GM13976 (cell line): ENCODE data around the gene RAVER2.

Experiments
- DNase-seq: peaks from one replicate; pipeline ENCODE4 v3.0.0; 2012; ENCODE audit warnings: low spot score
- in situ Hi-C: fragments of 300-500 bp; cut with MboI; formaldehyde crosslinking; loops from one replicate; pipeline ENCODE4 v1.12.0; 2022; ENCODE audit warnings: low sequenced_read_pairs, mixed read lengths, inconsistent platforms; ENCODE audit not compliant: unreplicated experiment
- TF ChIP-seq, protein P1 (sequence below): IDR thresholded peaks from 2 replicates; pipeline ENCODE4 v1.5.1; 2012; ENCODE audit warnings: borderline replicate concordance, mild to moderate bottlenecking; ENCODE audit not compliant: insufficient read depth; ENCODE audit errors: extremely low read depth, missing control alignments, control extremely low read depth

RAVER2 gene

DNA sequence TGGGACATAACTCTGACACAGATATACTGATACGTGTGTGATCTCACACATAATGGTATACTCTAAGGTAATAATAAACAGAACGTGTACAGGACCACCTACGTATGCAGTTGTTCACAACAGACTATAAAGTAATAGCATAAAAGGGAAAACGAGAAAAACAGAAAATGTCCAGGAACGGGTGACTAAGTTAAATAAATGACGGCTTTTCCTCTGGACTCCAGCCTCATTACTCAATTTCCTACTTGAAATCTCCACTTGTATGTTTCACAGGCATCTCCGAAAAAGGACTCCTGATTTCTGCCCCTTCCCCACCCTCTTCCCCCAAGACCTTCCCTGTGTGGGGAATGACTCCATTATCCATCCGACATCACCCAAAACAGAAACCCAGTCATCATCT lies 126.4 kb downstream of the RAVER2 start:
- TF ChIP-seq, protein P1, sequence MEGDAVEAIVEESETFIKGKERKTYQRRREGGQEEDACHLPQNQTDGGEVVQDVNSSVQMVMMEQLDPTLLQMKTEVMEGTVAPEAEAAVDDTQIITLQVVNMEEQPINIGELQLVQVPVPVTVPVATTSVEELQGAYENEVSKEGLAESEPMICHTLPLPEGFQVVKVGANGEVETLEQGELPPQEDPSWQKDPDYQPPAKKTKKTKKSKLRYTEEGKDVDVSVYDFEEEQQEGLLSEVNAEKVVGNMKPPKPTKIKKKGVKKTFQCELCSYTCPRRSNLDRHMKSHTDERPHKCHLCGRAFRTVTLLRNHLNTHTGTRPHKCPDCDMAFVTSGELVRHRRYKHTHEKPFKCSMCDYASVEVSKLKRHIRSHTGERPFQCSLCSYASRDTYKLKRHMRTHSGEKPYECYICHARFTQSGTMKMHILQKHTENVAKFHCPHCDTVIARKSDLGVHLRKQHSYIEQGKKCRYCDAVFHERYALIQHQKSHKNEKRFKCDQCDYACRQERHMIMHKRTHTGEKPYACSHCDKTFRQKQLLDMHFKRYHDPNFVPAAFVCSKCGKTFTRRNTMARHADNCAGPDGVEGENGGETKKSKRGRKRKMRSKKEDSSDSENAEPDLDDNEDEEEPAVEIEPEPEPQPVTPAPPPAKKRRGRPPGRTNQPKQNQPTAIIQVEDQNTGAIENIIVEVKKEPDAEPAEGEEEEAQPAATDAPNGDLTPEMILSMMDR, result no peak
- in situ Hi-C loops, result no loop called here
- DNase-seq, result no peak

DNA sequence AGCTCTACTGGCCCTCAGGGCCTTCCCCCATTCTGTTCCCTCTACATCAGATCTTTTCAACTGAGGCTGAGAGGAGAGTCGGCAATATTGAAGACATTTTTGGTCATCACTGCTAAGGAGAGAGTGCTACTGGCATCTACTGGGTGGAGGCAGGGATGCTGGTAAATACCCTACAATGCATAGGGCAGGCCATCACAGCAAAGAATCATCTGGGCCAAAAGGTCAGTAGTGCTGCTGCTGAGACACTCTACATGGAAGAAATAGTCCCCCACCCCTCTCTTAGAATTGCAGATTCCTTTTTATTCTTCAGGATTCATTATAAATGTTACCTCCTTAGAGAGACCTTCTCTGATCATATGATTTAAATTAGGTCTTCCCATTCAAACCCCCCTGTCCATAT lies 127.2 kb downstream of the RAVER2 start:
- in situ Hi-C loops, result no loop called here
- no peak for DNase-seq
- TF ChIP-seq, protein P1, result no peak

DNA sequence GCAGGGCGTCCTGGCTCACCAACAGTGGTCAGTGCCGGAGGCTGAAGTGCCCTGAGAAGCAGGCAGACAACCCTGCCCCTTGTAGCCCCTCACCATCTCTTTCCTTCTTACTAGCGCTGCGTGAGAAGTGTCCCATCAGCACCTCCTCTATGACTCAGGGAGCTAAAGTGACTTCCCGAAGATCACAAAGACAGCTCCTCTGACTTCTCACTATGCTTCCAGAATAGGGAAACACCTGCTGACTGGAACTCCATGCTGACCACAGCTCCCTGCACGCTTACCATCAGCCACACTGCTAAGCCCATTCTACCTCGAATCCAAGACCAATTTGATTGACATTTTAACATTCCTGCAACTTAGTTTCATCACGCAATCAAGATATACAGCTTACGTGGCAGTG lies 128.7 kb downstream of the RAVER2 start:
- TF ChIP-seq, protein P1, result no peak
- in situ Hi-C loops, result no loop called here
- no peak for DNase-seq

DNA sequence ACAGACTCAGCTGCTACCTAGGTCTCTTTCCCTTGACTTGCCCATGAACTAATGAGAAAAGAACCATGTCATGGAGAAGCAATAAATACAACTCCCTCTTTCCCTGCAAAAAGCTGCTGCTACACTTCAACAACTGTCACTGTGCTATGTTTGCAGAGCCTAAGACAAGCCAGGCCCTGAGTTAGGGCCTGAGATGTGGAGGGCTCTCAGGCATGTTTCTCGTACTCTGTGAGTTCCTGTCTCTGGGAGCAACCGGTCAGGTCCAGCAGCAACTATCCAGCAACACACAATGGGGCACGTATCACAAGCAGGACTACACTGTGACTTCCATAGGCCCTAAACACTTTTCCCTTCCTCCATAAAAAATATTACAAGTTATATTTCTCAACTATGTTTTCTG lies 129.8 kb downstream of the RAVER2 start:
- no peak for DNase-seq
- in situ Hi-C loops, result no loop called here
- TF ChIP-seq, protein P1, result no peak

DNA sequence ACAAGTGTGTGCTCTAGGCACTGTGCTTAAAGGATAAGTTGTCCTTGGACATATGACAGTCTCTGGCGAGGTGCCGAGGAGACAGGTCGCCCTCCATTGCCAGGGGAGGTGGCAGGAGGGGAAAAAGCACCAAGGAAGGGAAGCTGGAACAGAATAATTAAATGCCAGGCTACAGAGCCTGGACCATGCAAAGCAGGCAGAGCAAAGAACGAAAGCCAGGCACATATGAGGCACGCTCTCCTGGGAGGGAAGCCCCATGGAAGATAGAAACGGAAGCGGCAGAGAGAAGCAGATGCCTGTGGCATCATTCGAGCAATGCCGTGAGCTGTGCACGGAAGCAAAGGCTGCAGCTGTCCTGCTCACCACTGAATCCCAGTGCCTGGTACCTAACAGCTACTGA lies 130.2 kb downstream of the RAVER2 start:
- in situ Hi-C loops, result no loop called here
- TF ChIP-seq, protein P1, result no peak
- DNase-seq, result no peak

DNA sequence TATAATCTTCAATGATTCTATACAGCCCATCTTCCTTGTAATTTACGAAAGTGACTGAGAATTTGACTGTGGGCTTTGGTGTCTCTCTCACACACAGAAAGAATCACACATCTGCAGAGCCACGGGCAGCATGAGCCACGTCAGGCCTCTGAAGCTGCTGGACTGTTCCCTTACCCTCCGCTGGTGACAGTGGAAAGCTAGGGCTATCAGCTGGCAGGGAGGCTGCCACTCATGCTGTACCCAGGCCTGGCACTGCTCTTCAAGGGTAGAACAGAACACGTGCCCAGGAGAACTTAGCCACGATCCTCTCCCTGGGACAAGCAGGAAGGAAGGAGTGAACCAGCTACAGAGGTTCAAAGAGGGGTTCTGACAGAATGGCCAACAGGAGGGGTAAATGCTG lies 130.7 kb downstream of the RAVER2 start:
- TF ChIP-seq, protein P1, result no peak
- DNase-seq, result no peak
- in situ Hi-C loops, result no loop called here

DNA sequence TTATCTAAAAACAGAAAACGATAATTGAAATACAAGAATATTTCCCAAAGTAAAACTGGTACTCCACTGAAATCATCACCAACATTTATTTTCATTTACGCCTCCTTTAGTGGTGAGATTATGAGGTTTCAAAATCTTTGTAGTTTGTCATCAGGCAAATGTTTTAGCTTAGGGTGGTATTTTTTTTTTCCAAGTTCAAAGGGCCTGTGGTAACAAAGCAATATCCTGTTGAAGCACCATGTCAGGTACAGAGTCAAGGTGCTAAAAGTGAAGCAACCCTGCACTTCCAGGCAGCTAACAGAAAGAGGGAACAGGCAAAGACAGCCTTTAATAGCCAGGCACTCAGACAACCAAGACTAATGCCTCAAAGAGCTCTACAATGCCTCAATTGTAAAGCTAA lies 132.3 kb downstream of the RAVER2 start:
- DNase-seq, result no peak
- in situ Hi-C loops, result no loop called here
- TF ChIP-seq, protein P1, result no peak
